HG03439 (cell line): Measurements from ENCODE around the gene POLR3K.
A peak's percentile ranks its signal among the peaks of the same experiment; 100 is the strongest.

Source experiments
- ATAC-seq: cut with Tn5 transposase; IDR thresholded peaks from one replicate; pipeline ENCODE4 v1.9.1; 2021; ENCODE audit warnings: mild to moderate bottlenecking, moderate library complexity; ENCODE audit not compliant: unreplicated experiment

Gene POLR3K

GRCh38 chr16:79151-80054, 26.0 kb upstream of the POLR3K start:
- ATAC-seq: no peak

GRCh38 chr16:78444-79150, 25.2 kb upstream of the POLR3K start:
- ATAC-seq: peak; percentile 4

GRCh38 chr16:77807-78443, 24.5 kb upstream of the POLR3K start, which contains the start of gene MPG:
Gene MPG, plus strand, starts transcription at chr16:78225. Its CDS starts 85 bp downstream, at chr16:78310.
- peak; percentile 75 for ATAC-seq

- ATAC-seq: peak; percentile 16
These were observed 23.9 kb upstream of the POLR3K start for GRCh38 chr16:77273-77806.

GRCh38 chr16:76535-77272, 23.3 kb upstream of the POLR3K start:
- ATAC-seq: no peak

- no peak for ATAC-seq
These were observed 22.4 kb upstream of the POLR3K start for GRCh38 chr16:75580-76501.

- no peak for ATAC-seq
These were observed 21.4 kb upstream of the POLR3K start for GRCh38 chr16:74747-75334.

- ATAC-seq: no peak
These were observed 20.8 kb upstream of the POLR3K start for GRCh38 chr16:74051-74746.

- ATAC-seq: no peak
These were observed 19.4 kb upstream of the POLR3K start, which contains the start of gene RHBDF1 for GRCh38 chr16:72561-73548. Gene RHBDF1, minus strand, starts transcription at chr16:72631. Its CDS starts 7,616 bp downstream, at chr16:65015.

- no peak for ATAC-seq
These were observed 18.4 kb upstream of the POLR3K start for GRCh38 chr16:71540-72401.

- no peak for ATAC-seq
These were observed 17.8 kb upstream of the POLR3K start for GRCh38 chr16:71210-71539.

GRCh38 chr16:69181-69580, 15.8 kb upstream of the POLR3K start:
- ATAC-seq: no peak

GRCh38 chr16:67884-68789, 14.7 kb upstream of the POLR3K start:
- no peak for ATAC-seq

- ATAC-seq: no peak
These were observed 13.9 kb upstream of the POLR3K start for GRCh38 chr16:67183-67791.
